ENCODE data around the gene SH3PXD2A.
A peak's percentile ranks its signal among the peaks of the same experiment; 100 is the strongest.

Gene SH3PXD2A

DNA sequence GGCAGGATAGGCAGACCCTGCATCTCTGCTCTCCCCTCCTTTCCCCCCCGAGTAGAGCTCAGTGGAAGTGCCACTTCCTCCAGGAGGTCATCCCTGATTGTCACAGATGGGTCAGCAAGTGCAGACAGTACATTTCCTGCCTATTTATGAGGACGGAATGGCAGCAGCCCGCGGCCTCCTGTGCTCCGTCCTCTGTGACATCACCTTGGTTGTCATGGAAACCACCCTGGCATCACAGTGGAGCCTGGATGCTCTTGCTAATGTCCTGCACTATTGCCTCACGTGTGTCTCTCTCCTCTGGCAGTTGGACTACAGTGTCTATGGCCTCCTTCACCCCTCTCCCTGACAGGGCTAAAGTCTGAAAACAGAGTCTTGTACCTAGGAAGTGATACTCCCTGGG is 148.6 kb downstream of the SH3PXD2A start:
- no peak for DNase-seq (ENCODE audit: low read depth in 2 of 2)

DNA sequence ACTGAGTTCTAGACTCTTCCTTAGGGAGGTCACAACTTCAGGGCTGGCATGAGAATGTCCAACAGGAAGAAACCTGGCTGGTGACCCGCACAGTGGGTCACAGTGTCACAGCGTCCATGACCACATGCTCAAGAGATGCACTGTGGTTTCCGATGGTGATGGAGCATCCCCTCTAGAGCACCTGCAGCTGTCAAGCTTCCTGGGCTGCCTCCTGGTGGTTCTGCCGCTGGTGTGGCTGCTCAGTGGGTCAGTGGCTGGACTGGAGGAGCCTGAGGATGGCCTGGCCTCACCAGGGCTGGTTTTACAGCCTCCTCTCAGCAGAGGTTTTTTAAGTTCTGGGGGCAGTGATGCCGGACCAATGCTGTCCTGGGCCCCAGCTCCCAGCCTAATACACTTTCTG is 149.3 kb downstream of the SH3PXD2A start:
- no peak for DNase-seq (ENCODE audit: low read depth in 2 of 2)

DNA sequence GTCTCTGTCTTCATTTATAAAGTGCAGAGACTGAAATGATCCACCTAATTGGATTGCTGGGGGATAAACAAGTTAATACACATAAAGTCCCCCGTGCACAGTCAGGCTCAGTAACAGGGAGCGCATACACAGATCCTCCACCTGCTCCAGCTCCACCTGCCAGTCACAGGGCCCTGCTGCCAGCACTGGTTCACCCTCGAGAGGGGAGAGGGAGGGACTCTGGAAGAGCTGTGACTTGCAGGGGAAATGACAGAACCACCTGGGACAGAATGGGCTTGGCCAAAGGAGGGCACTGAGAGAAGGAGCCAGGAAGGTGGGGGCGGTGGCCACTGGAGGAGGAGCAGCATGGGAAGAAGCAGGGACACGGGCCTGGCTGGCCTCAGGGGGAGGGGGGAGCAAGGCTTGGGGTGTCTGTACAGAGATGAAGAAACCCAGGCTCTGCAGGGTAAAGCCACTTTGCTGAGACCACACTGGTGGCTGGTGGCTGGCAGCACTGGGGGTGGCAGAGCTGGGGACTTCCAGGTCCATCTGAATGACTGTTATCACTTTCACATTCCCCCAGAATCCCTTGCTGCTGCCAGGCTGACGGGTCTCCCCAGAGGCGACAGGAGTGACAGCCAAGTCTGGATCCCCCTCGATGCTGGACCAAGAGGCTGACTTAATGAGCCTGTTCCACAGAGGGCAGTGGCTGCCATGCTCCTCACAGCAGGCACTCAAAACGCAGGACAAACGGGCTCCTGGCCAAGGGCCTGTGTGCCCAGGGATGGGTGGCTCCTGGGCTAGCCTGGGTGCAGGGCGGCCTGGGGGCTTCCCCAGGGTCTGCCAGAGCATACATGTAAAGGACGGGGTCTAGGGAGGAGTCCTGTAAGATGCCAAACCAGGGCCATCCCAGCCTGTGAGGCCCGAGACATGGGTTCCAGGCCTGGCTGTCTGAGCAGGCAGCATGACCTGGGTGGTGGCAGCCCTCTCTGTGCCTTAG is 151.1 kb downstream of the SH3PXD2A start:
- DNase-seq (ENCODE audit: low read depth in 2 of 2): no peak

DNA sequence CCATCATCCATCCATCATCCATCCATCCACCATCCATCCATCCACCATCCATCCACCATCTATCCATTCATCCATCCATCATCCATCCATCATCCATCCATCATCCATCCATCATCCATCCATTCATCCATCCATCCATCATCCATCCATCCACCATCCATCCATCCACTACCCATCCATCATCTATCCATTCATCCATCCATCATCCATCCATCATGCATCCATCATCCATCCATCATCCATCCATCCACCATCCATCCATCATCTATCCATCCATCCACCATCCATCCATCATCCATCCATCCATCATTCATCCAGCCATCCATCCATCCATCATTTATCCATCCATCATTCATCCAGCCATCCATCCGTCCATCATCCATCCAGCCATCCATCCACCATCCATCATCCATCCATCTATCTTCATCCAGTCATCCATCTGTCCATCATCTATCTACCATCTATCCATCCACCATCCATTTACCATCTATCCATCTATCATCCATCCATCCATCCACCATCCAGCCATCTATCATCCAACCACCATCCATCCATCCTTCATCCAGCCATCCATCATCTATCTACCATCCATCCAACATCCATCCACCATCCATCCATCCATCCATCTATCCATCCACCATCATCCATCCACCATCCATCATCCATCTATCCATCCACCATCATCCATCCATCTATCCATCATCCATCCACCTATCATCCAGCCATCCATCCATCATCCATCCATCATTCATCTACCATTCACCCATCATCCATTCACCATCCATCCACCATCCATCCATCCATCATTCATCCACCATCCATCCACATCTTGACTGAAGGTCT is 153.8 kb downstream of the SH3PXD2A start:
- no peak for DNase-seq (ENCODE audit: low read depth in 2 of 2)

DNA sequence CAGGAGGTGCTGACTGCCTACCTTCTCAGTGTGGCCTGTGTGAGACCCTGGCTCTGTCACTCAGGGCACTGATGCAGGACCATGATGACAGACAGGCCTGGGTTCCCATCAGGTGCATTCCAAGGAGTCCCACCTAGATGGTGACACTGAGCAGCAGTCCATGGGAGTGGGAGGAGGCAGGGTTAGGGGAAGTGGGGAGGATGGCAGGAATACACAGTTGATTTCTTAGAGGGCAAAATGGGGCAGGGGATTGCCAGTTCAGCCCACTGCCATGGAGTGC is 155.0 kb downstream of the SH3PXD2A start:
- DNase-seq (ENCODE audit: low read depth in 2 of 2): no peak

DNA sequence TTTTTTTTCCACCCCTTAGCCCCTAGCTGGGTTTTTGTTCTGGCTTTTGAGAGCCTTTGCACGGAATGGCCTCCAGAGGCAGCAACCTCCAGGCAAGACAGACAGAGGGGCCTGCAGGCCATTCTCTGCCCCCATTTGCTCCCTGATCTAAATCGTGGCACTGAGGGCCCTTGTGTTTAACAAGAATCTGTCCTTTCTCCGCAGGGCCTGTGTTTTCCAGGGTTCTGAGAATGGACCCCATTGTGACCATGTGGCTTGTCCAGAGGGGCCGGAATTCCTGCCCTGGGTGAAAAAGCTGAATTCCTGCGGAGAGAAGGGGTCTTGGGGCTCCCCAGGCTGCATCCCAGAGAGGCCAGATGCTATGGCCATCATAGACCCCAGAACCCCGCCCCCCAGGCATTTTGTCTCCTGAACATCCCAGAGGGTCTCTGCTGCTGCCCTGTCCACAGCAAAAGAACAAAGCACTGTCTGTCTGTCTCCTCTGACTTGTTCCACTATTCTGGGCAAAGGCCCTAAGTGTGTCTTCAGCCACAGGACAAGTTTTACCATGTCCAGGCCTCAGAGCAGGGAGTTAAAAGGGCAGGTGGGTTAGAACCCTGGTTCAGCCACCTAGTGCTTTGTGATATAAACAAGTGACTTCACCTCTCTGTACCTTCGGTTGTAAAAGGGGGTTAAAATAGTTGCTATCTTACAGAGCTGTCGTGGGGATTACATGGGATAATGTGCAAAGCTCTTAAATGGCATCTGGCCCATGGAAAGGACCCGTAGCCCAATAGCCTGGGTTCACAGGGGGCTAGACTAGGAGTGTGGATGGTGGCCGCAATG is 155.6 kb downstream of the SH3PXD2A start:
- no peak for DNase-seq (ENCODE audit: low read depth in 2 of 2)

DNA sequence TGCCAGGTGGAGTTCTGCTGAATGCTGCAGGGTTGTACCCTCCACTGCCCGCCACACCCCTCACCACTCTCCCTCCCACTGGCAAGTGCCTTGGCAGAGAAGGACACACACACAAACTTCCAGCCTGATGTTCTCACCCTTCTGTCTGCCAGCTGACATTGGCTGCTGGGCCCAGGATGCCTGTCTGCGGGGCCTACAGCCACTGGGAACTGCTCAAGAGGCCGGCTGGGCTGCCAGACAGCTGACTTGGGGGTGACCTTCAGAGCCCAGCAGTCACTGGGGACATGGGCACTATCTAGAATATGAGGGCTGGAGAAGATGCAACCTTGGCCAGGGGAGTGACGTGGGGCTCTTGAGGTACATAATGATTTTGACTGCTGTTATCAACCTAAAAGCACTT is 157.1 kb downstream of the SH3PXD2A start:
- DNase-seq (ENCODE audit: low read depth in 2 of 2): no peak

DNA sequence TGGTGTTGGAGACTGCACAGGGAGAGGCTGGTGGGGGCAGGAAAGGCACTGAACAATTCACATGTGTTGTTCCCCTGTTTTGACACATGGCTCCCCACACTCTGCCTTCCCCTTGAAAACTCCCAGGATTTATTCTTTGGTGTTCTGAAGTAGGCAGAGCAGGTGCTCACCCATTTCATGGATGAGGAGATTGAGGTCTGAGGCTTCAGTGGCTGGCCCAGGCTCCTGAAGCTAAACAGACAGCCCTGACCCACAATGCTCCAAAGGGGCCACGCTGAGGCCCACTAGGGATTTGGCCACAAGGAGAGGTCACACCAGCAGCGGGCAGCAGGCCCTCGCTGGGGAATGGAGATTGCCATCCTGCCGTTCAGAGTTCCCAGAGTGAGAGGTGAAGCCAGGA is 157.6 kb downstream of the SH3PXD2A start:
- DNase-seq (ENCODE audit: low read depth in 2 of 2): no peak

DNA sequence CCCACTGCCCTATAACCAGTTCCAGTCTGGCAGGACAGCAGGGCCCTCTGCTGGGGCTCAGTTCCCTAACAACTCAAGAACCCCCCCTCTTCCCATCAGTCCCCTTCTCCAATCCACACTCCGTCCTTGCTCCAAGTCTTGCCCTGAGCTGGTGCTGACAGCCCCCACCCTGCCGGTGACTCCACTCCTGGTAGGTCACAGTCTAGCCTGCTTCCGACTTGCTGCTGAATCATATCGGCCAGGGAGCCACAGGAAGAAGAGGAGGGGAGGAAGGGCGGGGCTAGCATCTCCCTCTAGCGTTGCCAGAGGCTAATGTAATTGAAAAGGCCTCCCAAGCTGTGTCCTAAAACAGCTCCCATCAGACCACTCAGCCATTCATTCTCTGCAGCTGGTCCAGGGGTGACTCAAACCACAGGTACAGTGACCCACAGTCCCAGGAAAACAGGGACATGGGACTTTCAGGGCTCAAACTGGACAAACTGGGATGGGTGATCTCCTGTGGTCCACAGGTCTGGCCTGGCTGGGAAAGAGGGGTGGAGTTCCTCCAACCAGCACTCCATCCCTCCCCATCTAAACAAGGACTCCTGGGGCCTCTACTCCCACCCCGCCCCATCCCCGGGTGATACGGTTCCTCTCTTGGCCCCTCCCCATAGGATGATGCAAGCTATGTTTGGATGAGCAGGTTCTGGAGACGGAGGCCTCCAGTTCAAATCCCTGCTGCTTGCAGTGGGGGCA is 158.8 kb downstream of the SH3PXD2A start:
- peak; percentile 69 to 72 for DNase-seq (ENCODE audit: low read depth in 2 of 2)

DNA sequence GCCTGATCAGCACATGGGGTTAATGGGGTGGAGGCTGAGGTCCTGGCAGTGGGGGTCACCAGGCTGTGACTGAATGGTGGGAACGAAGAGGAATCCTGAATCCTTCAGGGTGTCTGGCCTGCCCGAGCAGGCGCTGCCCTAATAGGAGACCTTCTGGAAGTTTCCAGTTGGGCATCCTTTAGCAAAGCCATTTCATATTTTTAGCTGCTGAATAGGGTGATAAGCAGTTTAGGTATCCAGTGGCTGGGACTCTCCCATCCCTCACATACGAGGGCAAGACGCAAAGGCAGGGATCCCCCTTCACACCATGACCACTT is 159.3 kb downstream of the SH3PXD2A start:
- DNase-seq (ENCODE audit: low read depth in 2 of 2): no peak

DNA sequence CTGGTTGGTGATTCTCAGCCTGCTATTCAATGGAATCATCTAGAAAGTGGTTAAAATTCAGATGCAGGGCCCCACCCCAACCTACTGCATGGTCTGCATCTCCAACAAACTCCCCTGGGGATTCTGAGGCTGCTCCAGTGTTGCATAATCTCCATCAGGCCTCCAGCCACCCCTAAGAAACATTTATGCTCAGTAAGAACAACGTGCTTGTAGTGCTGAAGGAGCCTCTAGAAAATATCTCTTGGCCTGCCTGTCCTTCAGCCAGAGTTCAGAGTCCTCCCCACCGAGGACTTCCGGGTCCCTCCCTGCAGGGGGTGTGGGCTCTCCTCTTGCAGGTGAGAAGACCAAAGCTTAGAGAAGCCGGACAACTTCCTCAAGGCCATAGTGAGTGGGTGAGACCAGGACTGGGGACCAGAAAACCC is 159.8 kb downstream of the SH3PXD2A start:
- peak in 1 of 2 experiments; percentile 38 for DNase-seq (ENCODE audit: low read depth in 2 of 2)

DNA sequence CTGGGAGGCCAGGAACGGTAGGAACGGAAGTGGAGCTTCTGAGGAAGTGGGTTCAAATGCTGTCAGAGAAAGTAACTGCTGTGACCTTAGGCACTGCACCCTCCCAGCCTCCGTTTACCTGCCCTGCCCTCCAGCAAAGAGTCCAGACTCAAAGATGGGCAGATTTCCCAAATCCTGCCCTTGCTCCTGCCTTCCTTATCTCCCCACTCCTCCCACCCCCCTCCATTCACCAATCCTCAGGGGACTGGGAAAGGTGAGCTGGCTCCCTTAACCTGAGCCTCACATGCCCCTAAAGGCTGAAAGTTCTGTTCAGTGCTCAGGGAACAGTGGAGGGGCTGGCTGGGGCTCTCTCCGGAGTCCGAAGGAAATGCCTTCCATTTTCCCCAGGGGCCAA is 161.6 kb downstream of the SH3PXD2A start:
- no peak for DNase-seq (ENCODE audit: low read depth in 2 of 2)

DNA sequence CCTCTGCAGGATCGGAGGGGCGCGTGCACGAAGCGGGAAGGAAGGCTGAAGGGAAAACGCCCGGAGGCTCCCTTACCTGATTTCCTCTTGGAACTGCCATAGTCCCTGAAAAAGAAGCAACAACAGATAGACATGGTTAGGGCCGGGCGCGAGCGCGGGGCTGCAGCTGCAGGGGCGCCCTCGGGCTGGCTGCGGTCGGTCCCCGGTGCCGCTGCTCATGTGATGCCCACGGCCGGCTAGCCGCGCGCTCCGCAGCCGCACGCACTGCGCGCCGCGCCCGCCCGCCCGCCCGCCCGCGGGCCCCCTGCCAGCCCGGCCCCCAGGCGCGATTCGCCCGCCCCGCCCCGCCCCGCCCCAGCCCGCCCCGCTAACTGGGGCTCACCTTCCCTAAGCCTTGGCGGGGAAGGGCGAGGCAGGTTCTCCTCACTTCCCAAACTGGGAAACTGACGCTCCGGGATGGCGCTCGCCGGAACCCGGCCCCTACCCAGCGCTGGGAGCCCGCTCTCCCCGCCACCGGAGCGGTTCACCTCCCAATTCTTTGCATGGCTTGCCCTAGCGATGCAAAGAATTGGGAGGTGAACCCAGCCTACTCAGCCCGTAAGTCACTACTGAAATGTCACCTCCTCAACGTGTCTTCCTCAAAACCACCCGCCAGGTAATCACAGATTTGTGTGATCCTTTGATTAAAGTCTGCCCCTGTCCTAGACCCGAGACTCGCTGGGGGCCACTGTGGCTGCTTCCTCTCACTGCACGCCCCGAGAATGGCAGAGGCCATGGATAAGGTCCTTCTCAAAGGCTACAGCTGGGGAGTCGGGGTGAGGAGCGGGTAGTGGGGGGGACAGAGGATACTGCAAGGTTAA is 162.2 kb downstream of the SH3PXD2A start:
- DNase-seq (ENCODE audit: low read depth in 2 of 2): no peak

DNA sequence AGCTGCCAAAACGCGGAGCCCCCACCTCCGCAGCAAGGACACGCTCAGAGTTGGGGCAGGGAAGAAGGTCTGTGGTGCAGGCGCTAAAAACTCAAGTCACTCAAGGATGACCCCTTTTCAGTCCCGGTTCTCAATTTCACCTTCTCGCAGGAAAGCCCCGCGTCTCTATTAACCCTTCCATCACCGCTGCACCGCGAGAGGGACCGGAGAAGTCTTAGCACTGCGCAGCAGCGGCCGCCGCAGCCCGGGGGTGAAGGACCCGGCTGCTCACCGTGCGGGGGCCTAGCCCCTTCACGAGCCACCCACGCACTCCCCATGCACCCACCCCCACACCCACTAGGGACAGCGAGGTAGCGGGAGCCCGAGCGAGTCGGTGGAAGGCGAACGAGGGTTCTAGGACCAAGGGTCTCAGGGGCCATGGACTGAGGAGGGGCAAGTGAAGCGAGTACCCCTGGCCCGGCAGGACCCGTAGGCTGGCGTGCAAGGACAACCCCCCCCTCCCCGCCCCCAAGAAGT is 162.9 kb downstream of the SH3PXD2A start:
- DNase-seq (ENCODE audit: low read depth in 2 of 2): no peak

DNA sequence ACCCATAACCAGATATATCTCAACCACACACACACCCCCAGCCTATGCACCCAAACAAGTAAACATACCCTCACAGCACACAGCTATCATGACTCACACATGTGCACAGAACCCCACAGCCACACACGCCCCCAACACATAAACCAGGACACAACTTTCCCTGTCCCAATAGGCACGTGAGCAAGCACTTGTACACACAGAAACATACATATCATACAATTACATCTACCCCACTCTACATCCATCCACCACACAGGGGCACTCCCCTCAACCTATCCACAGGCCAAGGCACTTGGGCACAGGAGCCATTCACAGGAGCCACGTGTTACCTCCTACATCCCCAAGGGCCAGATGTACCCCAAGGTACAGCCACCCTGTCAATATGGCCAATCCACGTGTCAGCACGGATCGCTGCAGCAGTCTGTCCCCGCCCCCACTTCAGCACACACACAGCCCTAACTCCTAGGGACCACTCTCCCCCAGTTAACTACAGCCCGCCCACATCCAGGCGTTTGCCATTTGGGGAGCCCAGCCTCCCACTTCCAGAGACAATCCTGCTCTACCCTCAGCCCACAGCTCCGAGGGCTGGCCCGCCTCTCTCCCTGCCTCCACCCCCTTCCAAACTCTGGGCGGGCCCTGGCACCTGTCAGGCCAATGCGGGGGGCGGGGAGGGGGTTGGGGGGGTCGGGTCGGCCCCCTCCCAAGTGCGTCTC is 163.5 kb downstream of the SH3PXD2A start:
- DNase-seq (ENCODE audit: low read depth in 2 of 2): no peak

DNA sequence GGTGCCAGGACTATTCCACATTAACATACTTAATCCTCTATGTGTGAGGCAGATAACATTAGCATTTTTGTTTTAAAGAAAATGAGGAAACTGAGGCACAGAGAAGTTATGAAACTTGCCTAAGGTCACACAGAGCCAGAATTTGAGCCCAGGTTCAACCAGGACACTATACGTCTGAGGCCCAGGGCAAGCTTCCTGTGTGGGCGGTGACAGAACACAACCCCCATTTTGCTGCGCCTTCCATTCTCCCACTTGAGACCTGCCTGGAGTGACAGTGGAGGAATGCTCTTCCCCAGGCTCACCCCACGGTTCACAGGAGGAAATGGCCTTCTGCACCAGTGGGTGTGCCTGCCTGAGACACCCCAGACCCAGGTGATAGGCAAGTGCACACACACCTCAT is 164.1 kb downstream of the SH3PXD2A start:
- no peak for DNase-seq (ENCODE audit: low read depth in 2 of 2)

DNA sequence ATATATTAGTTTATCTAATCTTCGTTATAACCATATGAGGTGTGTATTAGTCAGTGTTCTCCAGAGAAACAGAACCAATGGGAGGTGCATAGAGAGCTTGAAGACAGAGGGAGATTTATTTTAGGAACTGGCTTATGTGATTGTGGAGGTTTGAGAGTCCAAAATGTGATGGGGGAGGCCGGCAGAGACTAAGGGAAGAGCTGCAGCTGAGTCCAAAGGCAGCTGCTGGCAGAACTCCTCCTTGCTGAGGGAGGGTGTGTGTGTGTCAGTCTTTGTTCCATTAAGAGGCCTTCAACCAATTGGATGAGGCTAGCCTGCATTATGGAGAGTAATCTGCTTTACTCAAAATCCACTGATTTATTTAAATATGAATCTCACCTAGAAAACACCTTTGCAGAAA is 165.1 kb downstream of the SH3PXD2A start:
- no peak for DNase-seq (ENCODE audit: low read depth in 2 of 2)

DNA sequence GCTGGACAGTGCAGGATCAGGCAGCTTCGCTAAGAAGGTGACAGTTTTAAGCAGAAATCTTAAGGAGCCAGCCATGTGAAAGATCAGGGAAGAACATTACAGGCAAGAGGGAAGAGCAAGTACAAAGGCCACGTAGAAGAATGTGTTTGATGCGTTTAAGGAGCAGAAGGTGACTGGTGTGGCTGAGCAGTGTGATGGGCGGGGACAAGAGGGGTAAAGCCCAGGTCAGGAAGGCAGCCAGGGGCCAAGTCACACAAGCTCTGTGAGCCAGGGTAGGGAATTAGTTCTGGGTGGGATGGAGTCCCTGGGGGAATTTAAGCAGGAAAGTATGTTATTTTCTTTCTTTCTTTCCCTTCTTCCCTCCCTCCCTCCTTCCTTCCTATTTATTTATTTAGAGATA is 166.9 kb downstream of the SH3PXD2A start:
- no peak for DNase-seq (ENCODE audit: low read depth in 2 of 2)

DNA sequence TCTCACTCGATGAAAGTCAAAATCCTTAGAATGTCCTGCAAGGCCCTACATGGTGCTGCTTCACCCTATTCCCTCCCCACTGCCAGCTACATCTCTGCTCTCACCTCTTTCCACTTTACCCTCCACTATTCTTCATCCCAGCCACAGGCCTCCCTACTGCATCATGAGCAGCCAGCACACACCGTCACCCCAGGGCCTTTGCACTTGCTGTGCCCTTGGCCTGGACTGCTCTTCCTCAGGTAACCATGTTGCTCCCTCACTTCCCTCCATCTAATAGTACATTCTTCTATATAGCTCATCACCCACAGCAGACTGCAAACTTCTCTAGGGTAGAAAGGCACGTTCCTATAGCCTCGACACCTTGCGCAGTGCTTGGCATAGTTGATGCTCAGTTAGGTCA is 167.7 kb downstream of the SH3PXD2A start:
- DNase-seq (ENCODE audit: low read depth in 2 of 2): no peak

DNA sequence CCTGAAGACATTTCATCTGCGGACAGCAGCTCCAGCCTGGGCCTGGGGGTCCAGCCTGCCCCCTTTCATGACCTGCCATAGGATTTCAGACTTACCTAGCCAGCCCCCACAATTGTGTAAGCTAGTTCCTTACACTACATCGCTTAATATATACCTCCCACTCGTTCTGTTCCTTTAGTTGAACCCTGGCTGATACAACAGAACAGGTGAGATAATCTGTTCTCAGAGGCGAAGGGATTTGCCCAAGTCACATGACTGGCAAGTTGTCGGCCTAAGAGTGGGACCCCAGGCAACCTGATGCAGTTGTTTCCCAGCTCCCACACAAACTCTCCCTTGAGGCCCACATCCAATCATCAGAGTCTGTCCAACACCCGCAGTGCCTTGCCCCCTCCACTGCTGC is 168.2 kb downstream of the SH3PXD2A start:
- DNase-seq (ENCODE audit: low read depth in 2 of 2): no peak

Measured in fibroblast of skin of left quadriceps (primary cell).